ENCODE data around the gene ING2. TPM values are rescaled to one million over a fixed set of nuclear protein-coding genes. Genes with fewer than 3 reads are reported as not detected.

The ING2 gene
- polyA plus RNA-seq, 1 donor from 2014 or later = 27.2 TPM

DNA sequence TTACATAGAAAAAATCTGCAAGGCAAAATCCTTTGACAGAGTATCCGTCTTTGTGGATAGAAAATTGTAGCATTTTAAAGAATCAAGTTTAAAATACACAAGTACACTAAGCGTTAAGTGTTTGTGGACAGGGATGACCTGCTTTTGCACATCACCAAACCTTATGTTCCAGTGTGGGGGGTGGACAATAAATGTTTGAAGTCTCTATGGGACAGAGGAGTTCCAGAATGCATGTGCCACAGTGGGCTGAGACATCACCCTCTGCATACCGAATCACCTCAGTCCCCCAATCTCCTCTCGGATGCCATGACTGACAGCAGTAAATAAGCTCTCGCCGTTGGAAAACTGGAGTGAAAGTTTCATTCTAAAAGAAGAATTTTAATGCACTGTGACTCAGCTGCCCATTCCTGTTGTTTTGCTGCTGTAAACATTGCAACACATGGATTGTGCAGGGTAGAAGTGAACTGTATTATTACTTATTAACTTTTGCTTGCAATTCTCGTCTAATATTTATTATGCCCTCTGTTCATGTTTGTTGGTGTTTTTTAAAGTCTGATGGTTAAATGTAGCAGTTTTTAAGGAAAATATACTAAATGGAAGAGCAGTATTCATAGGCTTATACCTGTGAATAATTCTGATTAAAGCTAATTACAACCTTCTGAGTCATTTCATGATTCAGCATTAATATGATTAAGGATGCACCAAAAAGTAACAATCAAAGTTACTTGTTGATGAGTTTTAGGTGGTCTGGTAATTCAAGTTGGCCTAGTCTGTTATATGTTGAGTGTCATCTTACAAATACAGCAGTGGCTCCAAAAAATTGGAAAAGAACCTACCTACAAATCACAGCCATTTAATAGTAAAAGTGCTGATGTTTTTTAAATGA is 36.4 kb upstream of the ING2 start:
- TF ChIP-seq TAF1 (IDR thresholded peaks at IDR 0.05; ENCODE audit: low read depth) = no peak
- no peak for TF ChIP-seq SMC3 (conservative IDR thresholded peaks at IDR 0.05; ENCODE audit: poor library complexity)
- no peak overlapping the region for H3K4me2 ChIP-seq (ENCODE audit: low read length)
- H3F3A ChIP-seq (ENCODE audit: insufficient read depth, low read length, poor library complexity, severe bottlenecking) = no peaks in the 10 kb centered on the region
- H3K9me3 ChIP-seq (ENCODE audit: low read length) = no peaks in the 10 kb centered on the region
- no peaks in the 10 kb centered on the region for H3K36me3 ChIP-seq (ENCODE audit: insufficient read depth, low read length)
- no peaks in the 10 kb centered on the region for H3K79me2 ChIP-seq (replicated peaks; ENCODE audit: insufficient read depth, low read length)
- H3K9ac ChIP-seq (ENCODE audit: low read length) = no peak overlapping the region
- no peak overlapping the region for H2AFZ ChIP-seq (ENCODE audit: low read depth, low read length)
- H3K27ac ChIP-seq (ENCODE audit: low read length) = no peak overlapping the region
- H3K4me3 ChIP-seq (ENCODE audit: low read length) = no peak overlapping the region
- H3K27me3 ChIP-seq (ENCODE audit: insufficient read depth, low read depth, low read length) = no peaks in the 10 kb centered on the region
- H4K20me1 ChIP-seq (ENCODE audit: insufficient read depth) = no peaks in the 10 kb centered on the region
- no peaks in the 10 kb centered on the region for H3K9me2 ChIP-seq (ENCODE audit: insufficient read depth, low read length)

DNA sequence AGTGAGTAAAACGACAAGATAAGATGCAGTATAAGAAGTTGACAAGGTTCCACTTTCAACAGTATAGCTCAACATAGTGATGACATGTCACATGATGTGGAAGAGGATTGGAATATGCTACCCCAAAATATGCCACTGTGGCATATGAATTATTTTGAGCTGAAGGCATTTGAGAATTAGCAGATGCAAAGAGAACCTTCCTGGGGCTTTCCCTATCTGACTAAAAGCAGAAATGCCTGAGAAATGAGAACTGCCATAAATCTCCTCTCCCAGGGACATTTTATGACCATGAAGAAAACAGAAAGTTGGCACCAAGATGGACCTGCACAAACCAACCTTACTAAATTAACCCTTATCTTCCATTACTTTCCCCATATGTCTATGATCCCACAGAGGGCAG is 35.6 kb upstream of the ING2 start:
- Histone ChIP-seq H3K27ac (ENCODE audit: low read length) (no peak overlapping the region), H3F3A (ENCODE audit: insufficient read depth, low read length, poor library complexity, severe bottlenecking) (no peaks in the 10 kb centered on the region), H3K36me3 (ENCODE audit: insufficient read depth, low read length) (no peaks in the 10 kb centered on the region), H2AFZ (ENCODE audit: low read depth, low read length) (no peak overlapping the region), H3K4me2 (ENCODE audit: low read length) (no peak overlapping the region), H3K9me2 (ENCODE audit: insufficient read depth, low read length) (no peaks in the 10 kb centered on the region), H3K4me3 (ENCODE audit: low read length) (no peak overlapping the region), H4K20me1 (ENCODE audit: insufficient read depth) (no peaks in the 10 kb centered on the region), H3K27me3 (ENCODE audit: insufficient read depth, low read depth, low read length) (no peaks in the 10 kb centered on the region), H3K9ac (ENCODE audit: low read length) (no peak overlapping the region), H3K79me2 (replicated peaks; ENCODE audit: insufficient read depth, low read length) (no peaks in the 10 kb centered on the region), H3K9me3 (ENCODE audit: low read length) (no peaks in the 10 kb centered on the region)
- TF ChIP-seq, protein P1, sequence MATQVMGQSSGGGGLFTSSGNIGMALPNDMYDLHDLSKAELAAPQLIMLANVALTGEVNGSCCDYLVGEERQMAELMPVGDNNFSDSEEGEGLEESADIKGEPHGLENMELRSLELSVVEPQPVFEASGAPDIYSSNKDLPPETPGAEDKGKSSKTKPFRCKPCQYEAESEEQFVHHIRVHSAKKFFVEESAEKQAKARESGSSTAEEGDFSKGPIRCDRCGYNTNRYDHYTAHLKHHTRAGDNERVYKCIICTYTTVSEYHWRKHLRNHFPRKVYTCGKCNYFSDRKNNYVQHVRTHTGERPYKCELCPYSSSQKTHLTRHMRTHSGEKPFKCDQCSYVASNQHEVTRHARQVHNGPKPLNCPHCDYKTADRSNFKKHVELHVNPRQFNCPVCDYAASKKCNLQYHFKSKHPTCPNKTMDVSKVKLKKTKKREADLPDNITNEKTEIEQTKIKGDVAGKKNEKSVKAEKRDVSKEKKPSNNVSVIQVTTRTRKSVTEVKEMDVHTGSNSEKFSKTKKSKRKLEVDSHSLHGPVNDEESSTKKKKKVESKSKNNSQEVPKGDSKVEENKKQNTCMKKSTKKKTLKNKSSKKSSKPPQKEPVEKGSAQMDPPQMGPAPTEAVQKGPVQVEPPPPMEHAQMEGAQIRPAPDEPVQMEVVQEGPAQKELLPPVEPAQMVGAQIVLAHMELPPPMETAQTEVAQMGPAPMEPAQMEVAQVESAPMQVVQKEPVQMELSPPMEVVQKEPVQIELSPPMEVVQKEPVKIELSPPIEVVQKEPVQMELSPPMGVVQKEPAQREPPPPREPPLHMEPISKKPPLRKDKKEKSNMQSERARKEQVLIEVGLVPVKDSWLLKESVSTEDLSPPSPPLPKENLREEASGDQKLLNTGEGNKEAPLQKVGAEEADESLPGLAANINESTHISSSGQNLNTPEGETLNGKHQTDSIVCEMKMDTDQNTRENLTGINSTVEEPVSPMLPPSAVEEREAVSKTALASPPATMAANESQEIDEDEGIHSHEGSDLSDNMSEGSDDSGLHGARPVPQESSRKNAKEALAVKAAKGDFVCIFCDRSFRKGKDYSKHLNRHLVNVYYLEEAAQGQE (IDR thresholded peaks at IDR 0.05; ENCODE audit: borderline replicate concordance) = no peak
- no peak for TF ChIP-seq EP300 (conservative IDR thresholded peaks at IDR 0.05; ENCODE audit: poor library complexity, severe bottlenecking)
- TF ChIP-seq MXI1 (conservative IDR thresholded peaks at IDR 0.05; ENCODE audit: poor library complexity, severe bottlenecking) = no peak
- TF ChIP-seq EZH2 (IDR thresholded peaks at IDR 0.05; ENCODE audit: borderline replicate concordance, insufficient read depth, low read length, poor library complexity, severe bottlenecking) = no peak
- no peak for TF ChIP-seq RAD21 (conservative IDR thresholded peaks at IDR 0.05)
- no peak for TF ChIP-seq POLR2AphosphoS5 (IDR thresholded peaks at IDR 0.05)
- no peak for TF ChIP-seq TAF1 (IDR thresholded peaks at IDR 0.05; ENCODE audit: low read depth)
- TF ChIP-seq SMC3 (conservative IDR thresholded peaks at IDR 0.05; ENCODE audit: poor library complexity) = no peak
- TF ChIP-seq, protein P2, sequence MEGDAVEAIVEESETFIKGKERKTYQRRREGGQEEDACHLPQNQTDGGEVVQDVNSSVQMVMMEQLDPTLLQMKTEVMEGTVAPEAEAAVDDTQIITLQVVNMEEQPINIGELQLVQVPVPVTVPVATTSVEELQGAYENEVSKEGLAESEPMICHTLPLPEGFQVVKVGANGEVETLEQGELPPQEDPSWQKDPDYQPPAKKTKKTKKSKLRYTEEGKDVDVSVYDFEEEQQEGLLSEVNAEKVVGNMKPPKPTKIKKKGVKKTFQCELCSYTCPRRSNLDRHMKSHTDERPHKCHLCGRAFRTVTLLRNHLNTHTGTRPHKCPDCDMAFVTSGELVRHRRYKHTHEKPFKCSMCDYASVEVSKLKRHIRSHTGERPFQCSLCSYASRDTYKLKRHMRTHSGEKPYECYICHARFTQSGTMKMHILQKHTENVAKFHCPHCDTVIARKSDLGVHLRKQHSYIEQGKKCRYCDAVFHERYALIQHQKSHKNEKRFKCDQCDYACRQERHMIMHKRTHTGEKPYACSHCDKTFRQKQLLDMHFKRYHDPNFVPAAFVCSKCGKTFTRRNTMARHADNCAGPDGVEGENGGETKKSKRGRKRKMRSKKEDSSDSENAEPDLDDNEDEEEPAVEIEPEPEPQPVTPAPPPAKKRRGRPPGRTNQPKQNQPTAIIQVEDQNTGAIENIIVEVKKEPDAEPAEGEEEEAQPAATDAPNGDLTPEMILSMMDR (IDR thresholded peaks at IDR 0.05; ENCODE audit: poor library complexity, severe bottlenecking) = no peak
